CD14-positive monocyte (primary cell): ENCODE measurements around the gene TUT7. TPM values are rescaled to one million over a fixed set of nuclear protein-coding genes. Genes with fewer than 3 reads are reported as not detected.

Experiments
- DNase-seq, 3 donors: peaks; one replicate each; pipeline ENCODE4 v3.0.0-alpha.2; 2011 to 2022
- H2AFZ ChIP-seq: 2 replicates; pipeline ENCODE4 v1.6.0; 2012; ENCODE audit warnings: mild to moderate bottlenecking, low read depth, low read length, inconsistent platforms; ENCODE audit not compliant: insufficient read depth, poor library complexity, severe bottlenecking
- H3K27ac ChIP-seq, 2 donors: 1 replicate in 1 of 2; 2 replicates in 1 of 2; pipeline ENCODE4 v1.5.1; 2012 to 2013; ENCODE audit warnings: low read length in 2 of 2, control low read depth in 1 of 2, inconsistent platforms in 1 of 2, low read depth in 1 of 2, mild to moderate bottlenecking in 1 of 2
- H3K27me3 ChIP-seq, 2 donors: one replicate each; pipeline versions ENCODE4 v1.6.0 to v1.6.1; 2011 to 2013; ENCODE audit warnings: low read length in 2 of 2; ENCODE audit not compliant: control insufficient read depth in 2 of 2, insufficient read depth in 2 of 2
- H3K36me3 ChIP-seq, 2 donors: replicated peaks in 1 of 2; 1 replicate in 1 of 2; 2 replicates in 1 of 2; pipeline versions ENCODE4 v1.5.1 to v1.6.1; 2012 to 2013; ENCODE audit warnings: low read length in 2 of 2, control low read depth in 1 of 2, inconsistent platforms in 1 of 2, mild to moderate bottlenecking in 1 of 2; ENCODE audit not compliant: insufficient read depth in 2 of 2, control insufficient read depth in 1 of 2
- H3K4me1 ChIP-seq, 2 donors: 1 replicate in 1 of 2; 2 replicates in 1 of 2; pipeline versions ENCODE4 v1.5.1 to v1.6.1; 2012 to 2013; ENCODE audit warnings: low read length in 2 of 2, control low read depth in 1 of 2, inconsistent platforms in 1 of 2, mild to moderate bottlenecking in 1 of 2, moderate library complexity in 1 of 2; ENCODE audit not compliant: insufficient read depth in 2 of 2, control insufficient read depth in 1 of 2
- H3K4me2 ChIP-seq: replicated peaks from 2 replicates; pipeline ENCODE3; 2012; ENCODE audit warnings: low read length, moderate library complexity, mild to moderate bottlenecking; ENCODE audit not compliant: poor library complexity, severe bottlenecking; ENCODE audit errors: extremely low read depth
- H3K4me3 ChIP-seq, 3 experiments: fragments of 200-600 bp in 1 of 3; sonication (generic) in 1 of 3; replicated peaks in 1 of 3; 1 replicate in 2 of 3; 2 replicates in 1 of 3; pipeline ENCODE4 v1.5.1; 2011 to 2013; ENCODE audit warnings: low read length in 3 of 3, mild to moderate bottlenecking in 3 of 3, control low read depth in 2 of 3, low read depth in 2 of 3, inconsistent platforms in 1 of 3, moderate library complexity in 1 of 3
- H3K79me2 ChIP-seq: 2 replicates; pipeline ENCODE4 v1.6.0; 2012; ENCODE audit warnings: mild to moderate bottlenecking, control low read depth, inconsistent platforms, low read length, moderate library complexity; ENCODE audit not compliant: insufficient read depth
- H3K9ac ChIP-seq: 2 replicates; pipeline ENCODE4 v1.6.0; 2017; ENCODE audit warnings: low read length, mild to moderate bottlenecking; ENCODE audit not compliant: insufficient read depth, poor library complexity, severe bottlenecking
- H3K9me3 ChIP-seq, 2 donors: replicated peaks in 1 of 2; 1 replicate in 1 of 2; 2 replicates in 1 of 2; pipeline versions ENCODE4 v1.5.1 to v1.6.1; 2012 to 2013; ENCODE audit warnings: low read length in 2 of 2, control low read depth in 1 of 2; ENCODE audit not compliant: control insufficient read depth in 1 of 2, insufficient read depth in 1 of 2
- H4K20me1 ChIP-seq: 2 replicates; pipeline ENCODE4 v1.6.0; 2012; ENCODE audit warnings: mild to moderate bottlenecking, low read length, control low read depth, moderate library complexity; ENCODE audit not compliant: insufficient read depth
- H3K27ac Mint-ChIP-seq, 7 donors: one replicate each; pipeline ENCODE4 v1.8.0; 2020; ENCODE audit warnings: mild to moderate bottlenecking in 7 of 7, mixed read lengths in 7 of 7, moderate library complexity in 6 of 7, inconsistent platforms in 2 of 7
- H3K27me3 Mint-ChIP-seq, 3 donors: one replicate each; pipeline ENCODE4 v1.8.0; 2021 to 2022; ENCODE audit warnings: low read depth in 3 of 3, mild to moderate bottlenecking in 3 of 3, mixed read lengths in 3 of 3, moderate library complexity in 3 of 3, inconsistent platforms in 1 of 3
- H3K36me3 Mint-ChIP-seq, 2 donors: one replicate each; pipeline ENCODE4 v1.8.0; 2020; ENCODE audit warnings: mixed read lengths in 2 of 2, inconsistent platforms in 1 of 2, mild to moderate bottlenecking in 1 of 2
- H3K4me1 Mint-ChIP-seq: one replicate; pipeline ENCODE4 v1.8.0; 2020; ENCODE audit warnings: mild to moderate bottlenecking, mixed read lengths
- H3K4me3 Mint-ChIP-seq, 2 donors: one replicate each; pipeline ENCODE4 v1.8.0; 2020; ENCODE audit warnings: mild to moderate bottlenecking in 2 of 2, mixed read lengths in 2 of 2, moderate library complexity in 1 of 2
- H3K9me3 Mint-ChIP-seq, 7 donors: one replicate each; pipeline ENCODE4 v1.8.0; 2020 to 2022; ENCODE audit warnings: mixed read lengths in 7 of 7, mild to moderate bottlenecking in 6 of 7, moderate library complexity in 6 of 7, inconsistent platforms in 2 of 7
- WGBS: methylation state at CpG from one replicate; pipeline ENCODE4 v1.1.5; 2013; ENCODE audit warnings: missing lambda C conversion rate; ENCODE audit not compliant: insufficient coverage; 5-methylcytosine and 5-hydroxymethylcytosine counted together
- intact Hi-C, 2 donors: fragments of 100-400 bp; cut with micrococcal nuclease; formaldehyde crosslinking; loops; one replicate each; pipeline versions ENCODE4 v1.15.0 to v1.15.1; 2023
- polyA plus RNA-seq, 3 donors: library from polyadenylated mRNA; depleted of rRNA in 1 of 3; unstranded in 2 of 3; stranded (reverse) in 1 of 3; fragments of 300-500 nt in 2 of 3; fragments of >200 nt in 1 of 3; fragmentation: Illumina TruSeq in 2 of 3; gene quantifications; 1 replicate in 2 of 3; 2 replicates in 1 of 3; pipeline ENCODE4 v1.2.3, GENCODE V29; 2012 to 2021
- TF ChIP-seq, protein P1 (sequence below): fragments of 200-600 bp; IDR thresholded peaks from one replicate; pipeline ENCODE4 v1.8.0; 2022; ENCODE audit warnings: antibody characterized with exemption, mild to moderate bottlenecking

Gene TUT7
- polyA plus RNA-seq, 3 donors, result 14.2 to 51.6 (median 27.9) TPM

DNA sequence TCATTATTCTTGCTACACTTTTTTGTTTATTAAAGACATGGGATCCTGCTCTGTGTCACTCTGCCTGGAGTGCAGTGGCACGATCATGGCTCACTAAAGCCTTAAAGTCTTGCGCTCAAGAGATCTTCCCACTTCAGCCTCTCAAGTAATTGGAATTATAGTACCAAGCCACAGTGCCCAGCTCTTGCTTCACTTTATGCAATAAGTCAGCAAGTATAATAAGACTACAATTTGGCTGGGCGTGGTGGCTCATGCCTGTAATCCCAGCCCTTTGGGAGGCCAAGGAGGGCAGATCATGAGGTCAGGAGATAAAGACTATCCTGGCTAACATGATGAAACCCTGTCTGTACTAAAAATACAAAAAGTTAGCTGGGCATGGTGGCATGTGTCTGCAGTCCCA, 100.6 kb downstream of the TUT7 start:
- Histone ChIP-seq H3K9ac (no peak overlapping the region), H4K20me1 (no peaks in the 10 kb centered on the region), H3K79me2 (no peaks in the 10 kb centered on the region), H3K4me3 (no peak overlapping the region), H3K36me3 (no peaks in the 10 kb centered on the region), H3K4me2 (no peak overlapping the region), H3K27ac (no peak overlapping the region), H3K9me3 (peaks cover 11 to 16% of the 10 kb centered on the region in 2 donors), H3K27me3 (no peaks in the 10 kb centered on the region), H2AFZ (no peak overlapping the region), H3K4me1 (no peaks in the 10 kb centered on the region)
- TF ChIP-seq, protein P1, sequence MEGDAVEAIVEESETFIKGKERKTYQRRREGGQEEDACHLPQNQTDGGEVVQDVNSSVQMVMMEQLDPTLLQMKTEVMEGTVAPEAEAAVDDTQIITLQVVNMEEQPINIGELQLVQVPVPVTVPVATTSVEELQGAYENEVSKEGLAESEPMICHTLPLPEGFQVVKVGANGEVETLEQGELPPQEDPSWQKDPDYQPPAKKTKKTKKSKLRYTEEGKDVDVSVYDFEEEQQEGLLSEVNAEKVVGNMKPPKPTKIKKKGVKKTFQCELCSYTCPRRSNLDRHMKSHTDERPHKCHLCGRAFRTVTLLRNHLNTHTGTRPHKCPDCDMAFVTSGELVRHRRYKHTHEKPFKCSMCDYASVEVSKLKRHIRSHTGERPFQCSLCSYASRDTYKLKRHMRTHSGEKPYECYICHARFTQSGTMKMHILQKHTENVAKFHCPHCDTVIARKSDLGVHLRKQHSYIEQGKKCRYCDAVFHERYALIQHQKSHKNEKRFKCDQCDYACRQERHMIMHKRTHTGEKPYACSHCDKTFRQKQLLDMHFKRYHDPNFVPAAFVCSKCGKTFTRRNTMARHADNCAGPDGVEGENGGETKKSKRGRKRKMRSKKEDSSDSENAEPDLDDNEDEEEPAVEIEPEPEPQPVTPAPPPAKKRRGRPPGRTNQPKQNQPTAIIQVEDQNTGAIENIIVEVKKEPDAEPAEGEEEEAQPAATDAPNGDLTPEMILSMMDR, result no peak
- 100% methylated on average over 2 of the region's 3 CpGs for WGBS
- H3K36me3 Mint-ChIP-seq, result no peaks in the 10 kb centered on the region
- peaks cover 6 to 27% (median 14%) of the 10 kb centered on the region in 7 donors for H3K9me3 Mint-ChIP-seq
- DNase-seq, result no peak
- H3K4me3 Mint-ChIP-seq, result no peak overlapping the region
- H3K27me3 Mint-ChIP-seq, result no peaks in the 10 kb centered on the region
- intact Hi-C loops, result no loop called here
- H3K4me1 Mint-ChIP-seq, result no peaks in the 10 kb centered on the region
- no peak overlapping the region for H3K27ac Mint-ChIP-seq

DNA sequence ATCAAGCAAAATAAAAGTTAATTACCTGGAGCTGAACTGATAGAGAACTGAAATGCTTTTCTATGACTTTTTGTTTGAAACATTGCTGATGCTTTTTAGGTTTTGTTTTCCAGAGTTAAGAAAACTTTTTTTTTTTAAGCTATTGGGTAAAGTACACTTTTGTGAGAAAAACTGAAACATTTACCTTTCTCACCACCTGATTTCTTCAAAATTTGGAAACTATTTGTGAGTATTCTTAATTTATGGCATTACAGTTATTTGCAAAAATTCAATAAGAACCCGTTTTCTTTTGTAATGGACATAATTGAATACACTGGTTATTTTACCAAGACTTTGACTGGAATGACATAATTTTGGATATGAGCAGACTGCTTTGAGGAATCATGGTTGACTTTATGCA, 101.3 kb downstream of the TUT7 start:
- no CpG with 5 or more reads among the region's 1 CpG for WGBS
- H3K36me3 Mint-ChIP-seq, result no peaks in the 10 kb centered on the region
- Histone ChIP-seq H3K4me1 (no peaks in the 10 kb centered on the region), H3K27ac (no peak overlapping the region), H2AFZ (no peak overlapping the region), H4K20me1 (no peaks in the 10 kb centered on the region), H3K9me3 (peaks cover 11 to 16% of the 10 kb centered on the region in 2 donors), H3K36me3 (no peaks in the 10 kb centered on the region), H3K9ac (no peak overlapping the region), H3K27me3 (no peaks in the 10 kb centered on the region), H3K4me2 (no peak overlapping the region), H3K79me2 (no peaks in the 10 kb centered on the region), H3K4me3 (no peak overlapping the region)
- no peaks in the 10 kb centered on the region for H3K4me1 Mint-ChIP-seq
- H3K27me3 Mint-ChIP-seq, result peaks cover 0 to 1% (median 0%) of the 10 kb centered on the region in 3 donors
- no peak for DNase-seq
- H3K4me3 Mint-ChIP-seq, result no peak overlapping the region
- H3K27ac Mint-ChIP-seq, result no peak overlapping the region
- peaks cover 8 to 29% (median 15%) of the 10 kb centered on the region in 7 donors for H3K9me3 Mint-ChIP-seq
- TF ChIP-seq, protein P1, result no peak
- intact Hi-C loops, result no loop called here
